ENCODE results near the gene MDH1B.

MDH1B gene

DNA sequence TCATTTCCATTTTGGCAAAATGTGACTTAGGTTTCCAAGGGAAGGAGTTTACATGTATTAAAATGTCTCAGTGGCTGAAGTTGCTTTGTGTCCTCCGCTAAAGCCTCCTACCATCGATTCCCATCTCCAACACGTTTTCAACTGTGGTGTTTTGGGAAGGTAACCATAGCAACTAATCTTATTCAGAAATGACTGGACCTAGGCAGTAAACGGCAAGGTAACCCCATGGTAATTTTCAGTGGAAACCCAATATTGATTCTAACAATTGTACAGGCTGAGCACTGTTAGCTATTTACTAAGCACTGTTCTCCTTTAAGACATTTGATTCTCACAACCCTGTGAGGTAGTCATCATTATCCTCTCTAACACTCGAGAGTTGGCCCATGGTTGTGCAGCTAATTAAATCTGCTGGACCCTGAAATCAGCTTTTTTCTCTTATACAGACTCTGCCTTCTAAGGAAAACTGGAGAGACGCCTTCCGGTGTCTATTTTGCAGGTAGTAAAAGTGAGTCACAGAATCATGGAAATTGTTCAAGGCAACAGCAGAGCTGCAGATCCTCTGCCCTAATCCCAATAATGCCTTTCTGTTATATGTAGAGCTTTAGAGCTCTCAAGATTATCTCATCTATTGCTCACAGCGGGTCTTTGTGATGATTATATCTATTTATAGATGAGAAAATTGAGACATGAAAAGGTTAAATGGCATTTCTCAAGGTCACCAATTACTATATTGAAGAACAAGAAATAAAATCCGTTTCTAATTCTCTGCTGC, 36.5 kb upstream of the MDH1B start:
- TF ChIP-seq, protein P1, sequence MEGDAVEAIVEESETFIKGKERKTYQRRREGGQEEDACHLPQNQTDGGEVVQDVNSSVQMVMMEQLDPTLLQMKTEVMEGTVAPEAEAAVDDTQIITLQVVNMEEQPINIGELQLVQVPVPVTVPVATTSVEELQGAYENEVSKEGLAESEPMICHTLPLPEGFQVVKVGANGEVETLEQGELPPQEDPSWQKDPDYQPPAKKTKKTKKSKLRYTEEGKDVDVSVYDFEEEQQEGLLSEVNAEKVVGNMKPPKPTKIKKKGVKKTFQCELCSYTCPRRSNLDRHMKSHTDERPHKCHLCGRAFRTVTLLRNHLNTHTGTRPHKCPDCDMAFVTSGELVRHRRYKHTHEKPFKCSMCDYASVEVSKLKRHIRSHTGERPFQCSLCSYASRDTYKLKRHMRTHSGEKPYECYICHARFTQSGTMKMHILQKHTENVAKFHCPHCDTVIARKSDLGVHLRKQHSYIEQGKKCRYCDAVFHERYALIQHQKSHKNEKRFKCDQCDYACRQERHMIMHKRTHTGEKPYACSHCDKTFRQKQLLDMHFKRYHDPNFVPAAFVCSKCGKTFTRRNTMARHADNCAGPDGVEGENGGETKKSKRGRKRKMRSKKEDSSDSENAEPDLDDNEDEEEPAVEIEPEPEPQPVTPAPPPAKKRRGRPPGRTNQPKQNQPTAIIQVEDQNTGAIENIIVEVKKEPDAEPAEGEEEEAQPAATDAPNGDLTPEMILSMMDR (IDR thresholded peaks at IDR 0.05; ENCODE audit: low read depth, low read length): no peak

DNA sequence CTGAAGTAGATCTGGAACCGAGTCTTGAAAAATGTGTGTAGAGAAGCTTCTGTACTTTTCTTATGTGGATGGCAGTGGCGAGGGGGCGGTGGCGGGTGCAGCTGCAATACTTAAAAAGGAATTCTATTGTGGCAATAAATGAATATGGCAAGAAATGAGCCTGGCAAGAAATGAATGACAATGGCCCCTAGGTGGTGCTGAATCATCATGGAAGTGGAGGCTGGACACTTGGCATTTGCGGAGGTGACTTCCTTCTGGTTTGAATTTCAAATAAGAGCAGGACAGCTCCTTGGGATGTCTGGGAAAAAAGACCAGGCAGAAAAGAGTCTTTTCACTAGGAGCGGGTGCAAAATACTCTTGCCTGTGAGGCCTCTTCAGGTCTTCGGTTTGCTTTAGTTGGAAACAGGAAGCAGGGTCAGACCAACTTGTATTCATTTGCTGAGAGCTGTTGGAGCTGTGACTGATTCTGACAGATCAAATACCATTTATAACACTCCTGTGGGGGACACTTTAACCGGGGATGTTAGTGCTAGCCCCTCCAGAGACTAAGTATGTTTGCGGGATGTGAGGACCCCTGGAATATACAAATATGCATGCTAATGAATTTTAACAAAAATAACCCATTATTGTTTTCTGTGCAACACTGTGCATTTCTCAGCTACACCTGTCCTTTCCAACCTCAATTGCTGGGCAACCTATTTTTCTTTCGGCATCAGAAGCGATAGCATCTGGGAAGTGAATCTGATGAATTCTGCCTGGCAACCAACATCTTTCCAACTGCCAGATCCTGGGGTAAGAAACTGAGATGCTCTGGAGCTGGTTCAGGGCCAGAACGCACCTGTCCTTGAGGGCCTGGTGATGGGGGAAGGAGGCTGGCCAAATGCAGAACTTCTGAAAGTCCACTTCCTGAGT, 35.6 kb upstream of the MDH1B start:
- no peak overlapping the region for H3K4me3 ChIP-seq (ENCODE audit: low read depth, low read length)
- TF ChIP-seq, protein P1 (IDR thresholded peaks at IDR 0.05; ENCODE audit: low read depth, low read length): peak; percentile 62

More for the DNA sequence above, 36.5 kb upstream of the MDH1B start:
- H3K4me3 ChIP-seq (ENCODE audit: low read depth, low read length): no peak overlapping the region

GRCh38 chr2:206799083-206799482, 34.0 kb upstream of the MDH1B start:
- TF ChIP-seq, protein P1 (IDR thresholded peaks at IDR 0.05; ENCODE audit: low read depth, low read length): no peak
- H3K4me3 ChIP-seq (ENCODE audit: low read depth, low read length): no peak overlapping the region

GRCh38 chr2:206798000-206798399, 32.9 kb upstream of the MDH1B start:
- no peak overlapping the region for H3K4me3 ChIP-seq (ENCODE audit: low read depth, low read length)
- TF ChIP-seq, protein P1 (IDR thresholded peaks at IDR 0.05; ENCODE audit: low read depth, low read length): no peak

- no peak overlapping the region for H3K4me3 ChIP-seq (ENCODE audit: low read depth, low read length)
- TF ChIP-seq, protein P1 (IDR thresholded peaks at IDR 0.05; ENCODE audit: low read depth, low read length): no peak
Observed at GRCh38 chr2:206797376-206797775, 32.2 kb upstream of the MDH1B start.

DNA sequence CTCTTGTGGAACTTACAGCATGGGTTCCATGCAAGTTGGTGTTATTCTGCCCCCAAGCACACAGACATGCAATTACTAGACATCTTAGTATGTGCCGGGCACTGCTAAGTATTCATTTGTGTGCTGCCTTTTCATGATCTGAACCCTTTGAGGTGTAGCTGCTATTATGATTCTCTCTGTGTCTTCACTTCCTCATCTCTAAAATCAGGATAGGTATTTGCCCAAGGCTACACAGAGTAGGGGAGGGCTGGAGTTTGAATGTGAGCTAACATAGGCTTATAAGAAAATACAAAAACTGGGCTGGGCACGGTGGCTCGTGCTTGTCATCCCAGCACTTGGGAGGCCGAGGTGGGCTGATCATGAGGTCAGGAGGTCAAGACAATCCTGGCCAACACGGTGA, 27.5 kb upstream of the MDH1B start:
- TF ChIP-seq, protein P1 (IDR thresholded peaks at IDR 0.05; ENCODE audit: low read depth, low read length): no peak
- H3K4me3 ChIP-seq (ENCODE audit: low read depth, low read length): no peak overlapping the region
